ENCODE data around the gene ANXA4. TPM values are rescaled to one million over a fixed set of nuclear protein-coding genes. Genes with fewer than 3 reads are reported as not detected.
A peak's percentile ranks its signal among the peaks of the same experiment; 100 is the strongest.

ANXA4 gene
- total RNA-seq, 1 donor = 36.9 TPM

DNA sequence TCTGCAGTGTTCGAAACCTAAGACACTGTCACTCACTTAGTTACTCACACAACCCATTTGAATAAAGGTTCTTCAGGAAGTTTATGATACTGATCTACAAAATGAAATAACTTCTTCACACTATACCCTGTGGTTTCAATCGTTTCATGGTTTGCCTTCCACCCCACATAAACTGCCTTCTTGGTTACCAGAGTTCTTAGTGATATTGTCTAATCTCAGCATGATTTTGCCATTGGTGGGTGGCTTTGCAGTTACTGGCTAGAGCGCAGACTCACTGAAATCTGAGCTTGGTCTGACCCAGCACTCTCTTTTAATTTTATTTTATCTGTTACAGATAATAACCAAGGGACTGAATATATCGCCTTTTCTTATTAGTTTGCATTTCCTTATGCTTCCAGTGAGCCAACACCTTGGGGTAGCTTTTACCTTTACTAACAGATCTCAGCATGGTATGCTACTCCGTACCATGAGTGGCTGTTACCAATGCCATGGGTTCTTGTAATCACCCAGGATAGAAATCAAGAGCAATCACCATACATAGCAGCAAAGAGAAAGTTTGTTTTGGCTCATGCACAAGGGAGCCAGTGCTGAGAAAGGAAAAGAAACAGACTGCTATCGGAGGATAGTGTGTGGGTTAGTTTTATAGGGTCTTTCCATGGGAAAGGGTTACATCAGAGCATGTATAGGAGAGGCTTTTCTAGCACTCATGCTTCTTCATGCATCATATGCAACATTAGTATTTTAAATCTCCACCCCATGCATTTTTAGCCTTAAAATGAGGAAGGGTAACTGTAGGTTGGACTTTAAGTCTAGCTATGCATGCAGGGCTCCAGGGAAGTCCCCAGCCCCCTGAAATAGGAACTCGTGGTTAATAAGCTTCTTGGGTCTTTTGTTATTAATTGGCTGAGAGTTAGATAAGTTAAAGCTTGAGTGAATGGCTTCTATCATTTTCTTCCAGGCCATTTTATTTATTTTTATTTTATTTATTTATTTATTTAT, 33.3 kb downstream of the ANXA4 start:
- TF ChIP-seq CTCF (IDR thresholded peaks at IDR 0.05; ENCODE audit: insufficient read depth, low read length) = no peak
- DNase-seq (ENCODE audit: low read depth) = peak; percentile 43

DNA sequence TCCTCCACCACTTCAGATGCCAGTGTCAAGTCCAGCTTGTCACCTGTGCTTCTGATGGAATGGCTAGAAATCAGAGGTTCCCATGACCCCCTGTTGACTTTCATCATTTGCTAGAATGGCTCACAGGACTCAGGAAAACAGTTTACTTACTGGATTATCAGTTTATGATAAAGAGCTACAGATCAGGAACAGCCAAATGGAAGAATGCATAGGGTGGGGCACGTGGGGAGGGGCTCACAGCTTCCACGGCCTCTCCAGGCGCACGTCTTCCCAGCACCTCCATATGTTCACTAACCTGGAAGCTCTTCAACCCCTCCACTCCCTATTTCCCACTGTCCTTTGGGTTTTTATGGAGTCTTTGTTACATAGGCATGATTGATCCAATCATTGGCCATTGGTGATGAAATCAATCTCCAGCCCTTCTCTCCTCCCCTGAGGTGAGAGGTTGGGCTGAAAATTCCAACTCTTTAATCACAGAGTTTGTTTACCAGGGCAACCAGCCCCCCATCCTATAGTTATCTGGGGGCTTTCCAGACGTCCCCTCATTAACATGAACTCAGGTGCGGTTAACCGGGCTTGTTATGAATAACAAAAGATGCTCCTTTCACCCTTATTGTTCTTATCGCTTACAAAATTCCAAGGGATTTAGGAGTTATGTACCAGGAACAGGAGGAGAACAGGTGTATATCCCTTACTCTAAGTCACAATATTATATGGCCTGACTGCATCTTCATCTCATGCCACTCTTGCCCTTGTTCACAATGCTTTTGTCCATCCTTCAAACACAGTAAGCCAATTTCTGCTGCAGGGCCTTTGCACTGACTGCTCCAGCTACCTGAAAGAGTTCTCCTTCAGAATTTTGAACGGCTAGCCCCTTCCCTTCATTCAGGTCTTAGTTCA, 35.2 kb downstream of the ANXA4 start:
- DNase-seq (ENCODE audit: low read depth) = no peak
- no peak overlapping the region for H3K4me3 ChIP-seq (ENCODE audit: low read depth, low read length)
- no peak for TF ChIP-seq CTCF (IDR thresholded peaks at IDR 0.05; ENCODE audit: insufficient read depth, low read length)

More for the DNA sequence above, 33.3 kb downstream of the ANXA4 start:
- no peak overlapping the region for H3K4me3 ChIP-seq (ENCODE audit: low read depth, low read length)

- no peak for TF ChIP-seq CTCF (IDR thresholded peaks at IDR 0.05; ENCODE audit: insufficient read depth, low read length)
- DNase-seq (ENCODE audit: low read depth) = no peak
- no peak overlapping the region for H3K4me3 ChIP-seq (ENCODE audit: low read depth, low read length)
Measured at GRCh38 chr2:69777786-69778105, 35.8 kb downstream of the ANXA4 start.

DNA sequence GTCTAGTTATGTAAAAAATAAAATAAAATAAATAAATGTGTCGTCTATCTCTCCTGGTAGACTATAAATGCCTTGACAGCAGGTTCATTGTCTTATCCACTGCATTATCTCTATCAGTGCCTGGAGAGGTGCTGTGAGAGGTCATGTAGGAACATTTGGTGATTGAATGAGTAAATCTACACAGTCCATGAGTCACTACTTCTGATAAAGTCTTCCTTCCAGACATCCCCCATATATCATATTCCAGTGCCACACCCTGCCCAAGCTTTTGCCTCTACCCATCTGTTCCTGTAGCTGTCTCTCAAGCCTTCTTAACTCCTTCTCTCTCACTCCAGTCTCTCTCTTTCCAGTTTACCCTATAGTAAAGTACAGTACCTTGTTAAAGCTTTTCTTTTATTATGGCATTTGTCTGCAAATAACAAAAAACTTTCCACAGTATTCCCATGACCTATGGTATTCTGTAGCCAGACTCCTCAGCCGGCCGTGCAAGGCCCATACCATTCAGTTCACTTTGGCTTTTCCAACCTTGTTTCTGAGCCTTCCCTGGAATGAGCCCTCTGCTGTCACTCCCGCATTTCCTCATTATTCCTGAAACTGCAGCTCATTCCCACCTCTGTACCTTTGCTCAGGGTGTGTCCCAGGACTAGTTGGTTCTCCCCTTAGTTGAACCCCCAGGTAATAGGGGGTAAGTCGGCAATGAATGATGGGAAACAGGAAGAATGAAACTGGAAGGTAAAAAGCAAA, 37.5 kb downstream of the ANXA4 start:
- H3K4me3 ChIP-seq (ENCODE audit: low read depth, low read length) = no peak overlapping the region
- peak; percentile 69 for DNase-seq (ENCODE audit: low read depth)
- no peak for TF ChIP-seq CTCF (IDR thresholded peaks at IDR 0.05; ENCODE audit: insufficient read depth, low read length)

- no peak overlapping the region for H3K4me3 ChIP-seq (ENCODE audit: low read depth, low read length)
- DNase-seq (ENCODE audit: low read depth) = no peak
- no peak for TF ChIP-seq CTCF (IDR thresholded peaks at IDR 0.05; ENCODE audit: insufficient read depth, low read length)
Measured at GRCh38 chr2:69780921-69781320, 39.0 kb downstream of the ANXA4 start.

All from fibroblast of the aortic adventitia (primary cell).